SK-N-SH (cell line): ENCODE results near the gene ZC3H12C. TPM values are rescaled to one million over a fixed set of nuclear protein-coding genes. Genes with fewer than 3 reads are reported as not detected.

Source experiments
- CTCF ChIA-PET: fragments of 300-600, 350-600 bp; formaldehyde crosslinking; extraction: SDS; loops from one replicate; lab custom pipeline; 2021; lab: Yijun Ruan, JAX
- POLR2A ChIA-PET: fragments of 350-600 bp; sonication (Branson Sonifier 250); formaldehyde crosslinking; extraction: SDS; loops from one replicate; lab custom pipeline; 2020; ENCODE audit warnings: antibody characterized with exemption, inconsistent platforms; lab: Yijun Ruan, JAX
- DNase-seq: peaks from one replicate; pipeline ENCODE4 v3.0.0; 2012
- H2AFZ ChIP-seq: fragments of 200-600 bp; sonication (generic); 2 replicates; pipeline ENCODE4 v1.8.1; 2016; ENCODE audit warnings: antibody characterized with exemption, mild to moderate bottlenecking, low read depth
- H3F3A ChIP-seq: fragments of 200-600 bp; sonication (generic); replicated peaks from 2 replicates; pipeline ENCODE3; 2016; ENCODE audit warnings: antibody characterized with exemption, mild to moderate bottlenecking; ENCODE audit not compliant: insufficient read depth
- H3K27ac ChIP-seq, 2 experiments: fragments of 200-500 bp in 1 of 2; fragments of 200-600 bp in 1 of 2; sonication (Bioruptor generic) in 1 of 2; sonication (generic), shearing (Covaris generic) in 1 of 2; 2 replicates each; pipeline versions ENCODE4 v1.5.1 to v1.6.1; 2014 to 2016; ENCODE audit warnings: low read depth in 2 of 2, inconsistent platforms in 1 of 2, low read length in 1 of 2, mild to moderate bottlenecking in 1 of 2, mixed read lengths in 1 of 2
- H3K27me3 ChIP-seq: fragments of 200-600 bp; sonication (generic), shearing (Covaris generic); 2 replicates; pipeline ENCODE4 v1.6.1; 2016; ENCODE audit warnings: mixed run types; ENCODE audit not compliant: insufficient read depth
- H3K36me3 ChIP-seq, 2 experiments: fragments of 200-500 bp in 1 of 2; fragments of 200-600 bp in 1 of 2; sonication (Bioruptor generic) in 1 of 2; sonication (generic) in 1 of 2; replicated peaks in 1 of 2; 2 replicates each; pipeline versions ENCODE3 to v1.5.1; 2014 to 2016; ENCODE audit warnings: low read length in 1 of 2, mild to moderate bottlenecking in 1 of 2; ENCODE audit not compliant: insufficient read depth in 2 of 2, control insufficient read depth in 1 of 2
- H3K4me1 ChIP-seq, 2 experiments: fragments of 200-500 bp in 1 of 2; fragments of 200-600 bp in 1 of 2; sonication (Bioruptor generic) in 1 of 2; sonication (generic), shearing (Covaris generic) in 1 of 2; 2 replicates each; pipeline versions ENCODE4 v1.5.1 to v1.6.1; 2014 to 2016; ENCODE audit warnings: low read depth in 1 of 2, low read length in 1 of 2, mixed run types in 1 of 2; ENCODE audit not compliant: insufficient read depth in 2 of 2, control insufficient read depth in 1 of 2
- H3K4me2 ChIP-seq: fragments of 200-600 bp; sonication (generic), shearing (Covaris generic); 2 replicates; pipeline ENCODE4 v1.6.1; 2017; ENCODE audit warnings: mixed run types
- H3K4me3 ChIP-seq, 2 experiments: fragments of 200-500 bp in 1 of 2; fragments of 200-600 bp in 1 of 2; sonication (Bioruptor generic) in 1 of 2; sonication (generic), shearing (Covaris generic) in 1 of 2; 2 replicates each; pipeline versions ENCODE4 v1.5.1 to v1.8.1; 2014 to 2016; ENCODE audit warnings: low read depth in 2 of 2, inconsistent platforms in 1 of 2, low read length in 1 of 2, mild to moderate bottlenecking in 1 of 2, mixed read lengths in 1 of 2, moderate library complexity in 1 of 2
- H3K79me2 ChIP-seq: fragments of 200-600 bp; sonication (generic); 2 replicates; pipeline ENCODE4 v1.8.1; 2017; ENCODE audit warnings: mild to moderate bottlenecking; ENCODE audit not compliant: insufficient read depth
- H3K9ac ChIP-seq: fragments of 200-600 bp; sonication (generic); 2 replicates; pipeline ENCODE4 v1.6.1; 2017; ENCODE audit warnings: mixed run types
- H3K9me2 ChIP-seq: fragments of 200-600 bp; sonication (generic); 2 replicates; pipeline ENCODE4 v1.6.1; 2017; ENCODE audit warnings: mixed run types
- H3K9me3 ChIP-seq: fragments of 200-600 bp; sonication (generic); 2 replicates; pipeline ENCODE4 v1.6.1; 2017; ENCODE audit warnings: mixed run types, mild to moderate bottlenecking, moderate library complexity
- H4K20me1 ChIP-seq: fragments of 200-600 bp; sonication (generic); 2 replicates; pipeline ENCODE4 v1.6.1; 2017; ENCODE audit warnings: mild to moderate bottlenecking, mixed run types; ENCODE audit not compliant: insufficient read depth
- CHD2 ChIP-seq: fragments of 150-350 bp; IDR thresholded peaks from 2 replicates; pipeline ENCODE4 v1.6.1; 2018; ENCODE audit warnings: low read length; ENCODE audit not compliant: partially characterized antibody
- CTCF ChIP-seq: fragments of 200-600 bp; sonication (generic); IDR thresholded peaks from 2 replicates; pipeline ENCODE4 v1.6.1; 2017; ENCODE audit warnings: antibody characterized with exemption, mild to moderate bottlenecking, moderate library complexity
- ELF1 ChIP-seq: IDR thresholded peaks from 2 replicates; pipeline ENCODE4 v1.4.0; 2012
- EP300 ChIP-seq, 2 experiments: IDR thresholded peaks; 2 replicates each; pipeline versions ENCODE4 v1.4.0 to v1.6.1; 2012; ENCODE audit warnings: borderline replicate concordance in 1 of 2, low read depth in 1 of 2, low read length in 1 of 2
- FOXM1 ChIP-seq: IDR thresholded peaks from 2 replicates; pipeline ENCODE4 v1.4.0; 2012; ENCODE audit warnings: low read depth, mild to moderate bottlenecking
- GATA2 ChIP-seq: sonication (generic); formaldehyde crosslinking; IDR thresholded peaks from 2 replicates; pipeline ENCODE4 v1.5.0; 2020; ENCODE audit warnings: mild to moderate bottlenecking, missing genetic modification reagents
- RAD21 ChIP-seq: IDR thresholded peaks from 2 replicates; pipeline ENCODE4 v1.6.1; 2012; ENCODE audit warnings: mild to moderate bottlenecking, low read length
- RCOR1 ChIP-seq: fragments of 150-350 bp; IDR thresholded peaks from 2 replicates; pipeline ENCODE4 v1.6.1; 2017; ENCODE audit warnings: antibody characterized with exemption, low read length
- REST ChIP-seq: IDR thresholded peaks from 2 replicates; pipeline ENCODE4 v1.6.1; 2012; ENCODE audit warnings: mild to moderate bottlenecking, low read depth, low read length, moderate library complexity
- YY1 ChIP-seq: IDR thresholded peaks from 2 replicates; pipeline ENCODE4 v1.4.0; 2012; ENCODE audit warnings: low read depth, mild to moderate bottlenecking
- ZBTB33 ChIP-seq: IDR thresholded peaks from 2 replicates; pipeline ENCODE4 v1.4.0; 2012; ENCODE audit warnings: low read depth, borderline replicate concordance
- WGBS: methylation state at CpG from one replicate; pipeline ENCODE4 v1.1.6; 2017; ENCODE audit warnings: low lambda C conversion rate; 5-methylcytosine and 5-hydroxymethylcytosine counted together
- polyA plus RNA-seq, 3 experiments: library from polyadenylated mRNA; depleted of rRNA; stranded (reverse); fragments of >200 nt; gene quantifications; 2 replicates each; pipeline ENCODE4 v1.2.3, GENCODE V29; 2012

The ZC3H12C gene
- polyA plus RNA-seq, 1 of the 3 experiments (the other 2 are of a cell fraction) = 2.8 TPM

GRCh38 chr11:110160437-110160836 lies 67.2 kb downstream of the ZC3H12C start:
- POLR2A ChIA-PET = no interaction called here
- no peak overlapping the region for H3K9ac ChIP-seq

More at GRCh38 chr11:110160437-110160836, 67.2 kb downstream of the ZC3H12C start:
- Histone ChIP-seq H3K4me3 (no peak overlapping the region), H3K4me2 (no peak overlapping the region), H3K4me1 (no peaks in the 10 kb centered on the region), H3K27me3 (no peaks in the 10 kb centered on the region)
- TF ChIP-seq CTCF (no peak), EP300 (IDR thresholded peaks at IDR 0.05; ENCODE audit: borderline replicate concordance in 1 of 2, low read depth in 1 of 2, low read length in 1 of 2) (no peak), FOXM1 (no peak), RCOR1 (no peak), CHD2 (no peak), ELF1 (no peak), YY1 (no peak), ZBTB33 (no peak), REST (no peak), RAD21 (no peak), GATA2 (CRISPR knock-in tag) (no peak)
- TF ChIP-seq, all 33 proteins: peak for 0
- peaks cover 3% of the 10 kb centered on the region for H3F3A ChIP-seq
- DNase-seq = no peak
- no peaks in the 10 kb centered on the region for H3K9me3 ChIP-seq
- CTCF ChIA-PET = no interaction called here
- WGBS = 92% methylated on average over 2 of the region's 2 CpGs
- H2AFZ ChIP-seq = no peak overlapping the region
- no peaks in the 10 kb centered on the region for H3K79me2 ChIP-seq
- H3K27ac ChIP-seq = no peak overlapping the region
- no peaks in the 10 kb centered on the region for H3K9me2 ChIP-seq
- H4K20me1 ChIP-seq = no peaks in the 10 kb centered on the region
- H3K36me3 ChIP-seq = peaks cover 23 to 34% of the 10 kb centered on the region in 2 experiments
